WTC11 (cell line): Measurements from ENCODE around the gene ZMAT3.

Source experiments
- ATF2 ChIP-seq: sonication (generic); formaldehyde crosslinking; IDR thresholded peaks from 2 replicates; pipeline ENCODE4 v1.8.1; 2022; ENCODE audit warnings: low read depth, missing genetic modification reagents, borderline replicate concordance
- CTCF ChIP-seq: fragments of 200-600 bp; IDR thresholded peaks from 2 replicates; pipeline ENCODE4 v1.8.0; 2022; ENCODE audit warnings: antibody characterized with exemption
- E2F4 ChIP-seq: sonication (generic); formaldehyde crosslinking; IDR thresholded peaks from 2 replicates; pipeline ENCODE4 v1.8.1; 2022; ENCODE audit warnings: low read depth, mild to moderate bottlenecking, moderate library complexity, missing genetic modification reagents, borderline replicate concordance
- HMGXB4 ChIP-seq: sonication (generic); formaldehyde crosslinking; IDR thresholded peaks from 2 replicates; pipeline ENCODE4 v1.8.1; 2023; ENCODE audit warnings: mild to moderate bottlenecking, moderate library complexity, missing genetic modification reagents
- NFE2L1 ChIP-seq: sonication (generic); formaldehyde crosslinking; IDR thresholded peaks from 2 replicates; pipeline ENCODE4 v1.8.1; 2023; ENCODE audit warnings: missing genetic modification reagents
- SP1 ChIP-seq: sonication (generic); formaldehyde crosslinking; conservative IDR thresholded peaks from 2 replicates; pipeline ENCODE4 v1.8.1; 2022; ENCODE audit warnings: missing genetic modification reagents
- USF1 ChIP-seq: sonication (generic); formaldehyde crosslinking; IDR thresholded peaks from 2 replicates; pipeline ENCODE4 v1.8.0; 2022; ENCODE audit warnings: mild to moderate bottlenecking, missing genetic modification reagents
- USF2 ChIP-seq: sonication (generic); formaldehyde crosslinking; IDR thresholded peaks from 2 replicates; pipeline ENCODE4 v1.8.1; 2023; ENCODE audit warnings: mild to moderate bottlenecking, missing genetic modification reagents, moderate library complexity
- ZNF121 ChIP-seq: sonication (generic); formaldehyde crosslinking; IDR thresholded peaks from 2 replicates; pipeline ENCODE4 v1.8.0; 2023; ENCODE audit warnings: missing genetic modification reagents
- ZNF138 ChIP-seq: sonication (generic); formaldehyde crosslinking; conservative IDR thresholded peaks from 2 replicates; pipeline ENCODE4 v1.8.1; 2022; ENCODE audit warnings: mild to moderate bottlenecking, moderate library complexity, missing genetic modification reagents
- ZNF263 ChIP-seq: sonication (generic); formaldehyde crosslinking; IDR thresholded peaks from 2 replicates; pipeline ENCODE4 v1.8.1; 2022; ENCODE audit warnings: low read depth, mild to moderate bottlenecking, moderate library complexity, missing genetic modification reagents

GRCh38 chr3:179074656-179075055 is 3.0 kb upstream of the ZMAT3 start:
- TF ChIP-seq HMGXB4 = no peak
- TF ChIP-seq ZNF263 (CRISPR knock-in tag) = no peak
- TF ChIP-seq NFE2L1 (CRISPR knock-in tag) = no peak
- TF ChIP-seq CTCF = no peak
- TF ChIP-seq ZNF138 (CRISPR knock-in tag) = no peak
- no peak for TF ChIP-seq E2F4 (CRISPR knock-in tag)
- no peak for TF ChIP-seq ZNF121 (CRISPR knock-in tag)
- TF ChIP-seq USF1 (CRISPR knock-in tag) = no peak
- no peak for TF ChIP-seq ATF2
- no peak for TF ChIP-seq SP1
- no peak for TF ChIP-seq USF2
